Endothelial cell of hepatic sinusoid (primary cell): ENCODE data around the gene AGPAT2.

Source experiments
- in situ Hi-C: cut with HindIII; loops from 2 replicates; pipeline ENCODE4 v1.10.0; 2017; ENCODE audit warnings: low sequenced_read_pairs

AGPAT2 gene

GRCh38 chr9:136629879-136630661 is 57.2 kb downstream of the AGPAT2 start:
- in situ Hi-C loops: no loop called here

- in situ Hi-C loops: no loop called here
Measured at GRCh38 chr9:136629001-136629878, 58.0 kb downstream of the AGPAT2 start.

DNA sequence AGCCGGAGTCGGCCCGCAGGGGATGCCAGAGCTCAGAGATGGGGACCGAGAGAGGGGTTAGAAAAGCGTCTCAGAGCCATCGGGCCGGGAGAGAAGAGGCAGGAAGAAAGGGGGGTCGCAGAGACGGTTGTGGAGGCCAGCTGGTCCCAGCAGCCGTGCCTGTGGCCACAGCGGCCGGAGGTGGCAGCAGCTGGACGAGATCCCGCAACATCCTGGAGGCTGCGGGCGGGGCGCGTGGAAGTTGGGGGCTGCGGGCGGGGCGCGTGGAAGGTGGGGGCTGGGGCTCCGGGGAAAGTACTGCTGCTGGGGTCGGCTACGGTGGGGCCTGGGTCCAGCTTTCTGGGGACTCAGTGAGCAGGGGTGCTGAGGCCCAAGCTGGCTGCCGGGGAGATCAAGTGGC is 59.0 kb downstream of the AGPAT2 start:
- in situ Hi-C loops: no loop called here

- in situ Hi-C loops: no loop called here
Measured at GRCh38 chr9:136627703-136628102, 59.6 kb downstream of the AGPAT2 start.

DNA sequence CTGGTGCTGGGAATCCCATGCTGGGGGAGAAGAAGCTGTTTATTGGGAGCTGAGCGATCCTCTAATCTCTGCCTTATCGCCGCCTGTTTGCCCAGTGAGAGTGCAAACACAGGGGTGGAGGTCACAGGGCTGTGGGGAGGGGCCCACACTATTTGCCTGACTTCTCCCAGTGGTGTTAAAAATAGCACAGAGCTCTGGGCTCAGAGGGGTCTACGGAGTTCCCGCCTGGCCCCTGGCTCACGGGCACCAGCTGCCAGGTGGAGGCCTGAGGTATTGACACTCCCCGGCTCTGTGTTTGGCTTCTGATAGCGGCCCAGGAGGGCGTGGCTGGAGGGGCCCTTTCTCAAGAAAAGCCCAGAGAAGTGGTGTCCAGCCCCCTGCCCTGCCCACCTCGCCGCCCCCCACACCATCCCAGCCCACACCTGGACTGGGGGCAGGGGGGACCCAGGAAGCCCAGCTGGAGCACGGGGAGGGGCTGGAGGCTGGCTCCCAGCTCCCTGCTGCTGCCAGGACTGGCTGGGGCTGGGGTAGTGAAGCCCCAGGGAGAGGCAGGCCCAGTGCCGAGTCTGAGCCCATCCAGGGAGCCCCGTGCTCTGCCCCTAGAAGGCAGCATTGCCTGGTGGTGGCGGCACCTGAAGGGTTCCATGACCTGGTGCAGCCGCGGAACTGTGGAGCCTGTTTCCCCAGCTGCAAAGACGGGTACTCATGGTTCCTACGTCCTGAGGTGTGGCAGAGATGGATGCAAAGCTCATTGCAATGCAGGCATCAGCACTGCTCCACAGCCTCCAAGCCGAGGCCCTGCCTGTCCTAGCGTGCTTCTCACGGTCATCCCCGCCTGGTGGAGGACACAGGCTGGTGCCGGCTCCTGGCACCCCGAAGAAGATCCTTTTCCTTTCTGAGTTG is 60.3 kb downstream of the AGPAT2 start:
- in situ Hi-C loops: no loop called here

DNA sequence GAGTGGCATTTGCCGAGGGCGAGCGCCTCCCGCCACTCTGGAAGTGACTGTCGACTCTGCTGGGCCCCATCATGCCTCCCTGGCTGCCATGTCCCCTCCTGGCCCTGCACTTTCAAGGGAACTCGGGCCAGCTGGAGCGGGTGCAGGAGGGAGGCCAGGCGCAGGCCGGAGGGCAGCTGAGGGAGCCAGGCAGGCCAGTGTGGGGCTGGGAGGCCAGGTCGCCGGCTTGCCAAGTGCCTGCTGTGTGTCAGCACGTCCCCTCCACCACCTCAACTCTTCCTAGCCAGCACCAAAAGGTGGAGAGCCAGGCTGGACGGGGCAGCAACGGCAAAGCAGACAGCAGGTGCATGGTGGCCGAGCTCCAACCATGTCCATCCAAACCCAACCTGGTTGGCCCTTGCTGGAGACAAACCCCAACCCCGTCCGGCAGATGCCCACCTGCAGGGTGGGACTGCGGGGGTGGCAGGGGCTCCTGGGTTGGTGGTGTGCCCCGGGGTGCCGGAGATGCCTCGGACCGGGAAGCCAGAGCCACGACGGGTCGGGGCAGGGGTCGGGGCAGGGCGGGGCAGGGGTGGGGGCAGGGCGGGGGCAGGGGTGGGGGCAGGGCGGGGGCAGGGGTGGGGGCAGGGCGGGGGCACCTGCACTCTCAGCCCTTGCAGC is 61.1 kb downstream of the AGPAT2 start:
- in situ Hi-C loops: no loop called here

- in situ Hi-C loops: no loop called here
Measured at GRCh38 chr9:136625101-136626065, 61.9 kb downstream of the AGPAT2 start.

- in situ Hi-C loops: no loop called here
Measured at GRCh38 chr9:136624184-136624951, 62.9 kb downstream of the AGPAT2 start.

- in situ Hi-C loops: no loop called here
Measured at GRCh38 chr9:136623842-136624183, 63.4 kb downstream of the AGPAT2 start.
